PC-9 (cell line): ENCODE data around the gene DOK3.

Experiments used
- CTCF ChIP-seq: fragments of 200-600 bp; sonication (generic); conservative IDR thresholded peaks from 2 replicates; pipeline ENCODE4 v1.6.1; 2017; ENCODE audit warnings: mixed run types, antibody characterized with exemption, mild to moderate bottlenecking, moderate library complexity
- EZH2 ChIP-seq: fragments of 200-600 bp; sonication (generic); IDR thresholded peaks from 2 replicates; pipeline ENCODE4 v1.8.0; 2017; ENCODE audit warnings: antibody characterized with exemption, low read depth

DNA sequence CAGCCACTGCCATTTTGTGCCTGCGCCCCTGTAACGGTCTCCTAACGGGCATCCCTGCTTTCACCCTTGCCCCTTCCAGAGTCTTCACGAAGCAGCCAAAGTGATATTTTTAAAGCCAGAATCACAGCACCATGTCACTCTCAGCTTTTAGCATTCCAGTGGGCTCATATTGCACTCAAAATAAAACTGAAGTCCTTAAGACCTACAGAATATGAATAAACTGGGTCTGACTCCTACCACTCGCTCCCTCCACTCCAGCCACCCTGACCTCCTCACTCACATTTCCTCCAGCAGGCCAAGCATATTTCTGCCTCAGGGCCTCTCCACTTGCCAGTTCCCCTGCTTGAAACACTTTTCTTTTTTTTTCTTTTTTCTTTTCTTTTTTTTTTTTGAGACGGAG, 9.8 kb downstream of the DOK3 start:
- TF ChIP-seq CTCF (no peak), EZH2 (no peak)
